HG03060 (cell line): ENCODE results near the gene MEF2C.
"Not testable (repeated sequence)": the region's sequence is repeated elsewhere in the genome, so short reads cannot be mapped to it uniquely, and the experiment has no call there.

Experiments
- ATAC-seq: cut with Tn5 transposase; IDR thresholded peaks from one replicate; pipeline ENCODE4 v1.9.1; 2021; ENCODE audit warnings: low read depth, moderate number of reproducible peaks; ENCODE audit not compliant: unreplicated experiment

MEF2C gene

DNA sequence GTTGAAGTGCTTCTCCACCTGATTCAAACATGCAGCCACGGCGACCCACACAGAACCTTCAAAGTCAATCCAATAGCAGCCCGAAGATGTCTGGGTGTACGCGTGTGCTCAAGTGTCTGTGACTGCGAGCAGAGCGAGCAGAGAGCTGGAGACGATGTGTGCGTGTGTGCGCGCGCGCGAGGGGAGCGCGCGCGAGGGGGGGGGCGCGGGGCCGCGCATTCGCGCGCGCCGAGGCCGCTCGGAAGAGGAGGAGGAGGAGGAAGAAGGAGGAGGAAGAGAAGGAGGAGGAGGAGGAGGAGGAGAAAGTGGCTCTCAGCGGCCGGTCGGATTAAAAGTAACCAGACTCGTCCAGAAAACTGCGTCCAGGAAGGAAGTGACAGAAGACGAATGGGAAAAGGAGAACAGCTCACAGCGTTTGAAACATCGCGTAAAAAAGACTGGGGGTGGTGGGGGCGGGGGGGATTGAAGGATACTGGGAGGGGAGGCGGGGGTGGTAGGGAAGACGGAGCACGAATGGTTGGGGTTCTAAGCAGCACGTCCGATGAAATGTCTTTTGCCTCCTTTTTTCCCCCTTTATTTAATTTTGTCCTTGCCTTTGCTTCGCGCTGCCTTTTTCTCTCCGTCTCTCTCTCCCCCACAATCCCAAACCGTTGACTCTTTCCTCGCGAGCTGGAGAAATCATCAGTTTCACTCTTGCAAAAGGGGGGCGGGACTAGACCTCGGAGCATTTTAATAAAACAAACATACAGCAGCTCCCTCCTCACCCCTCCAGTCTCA is at the start of gene MEF2C:
Gene MEF2C (minus strand): TSS at position 126 of the 777 bp plus-strand sequence. CDS start 59,396 bp downstream, outside the sequence.
- ATAC-seq = no peak

DNA sequence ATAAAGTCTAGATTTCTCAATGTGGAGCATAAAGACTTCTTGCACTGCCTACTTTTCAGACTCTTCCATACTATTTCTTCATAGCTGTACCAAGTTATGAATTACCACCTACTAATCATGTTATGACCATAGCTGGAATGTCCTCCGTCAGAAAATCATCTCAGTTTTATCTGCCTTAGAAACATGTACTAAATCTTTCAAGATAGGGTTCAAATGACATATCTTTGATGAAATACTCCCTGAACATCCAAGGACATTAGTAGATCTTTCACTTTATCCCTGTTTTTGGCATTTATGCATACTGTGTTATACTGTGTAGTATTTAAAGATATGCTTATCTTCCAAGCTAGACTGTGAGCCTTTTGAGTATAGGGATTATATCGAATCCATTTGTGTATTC is 49.6 kb upstream of the MEF2C start:
- ATAC-seq = no peak

GRCh38 chr5:88930335-88930734 is 47.4 kb upstream of the MEF2C start:
- no peak for ATAC-seq

DNA sequence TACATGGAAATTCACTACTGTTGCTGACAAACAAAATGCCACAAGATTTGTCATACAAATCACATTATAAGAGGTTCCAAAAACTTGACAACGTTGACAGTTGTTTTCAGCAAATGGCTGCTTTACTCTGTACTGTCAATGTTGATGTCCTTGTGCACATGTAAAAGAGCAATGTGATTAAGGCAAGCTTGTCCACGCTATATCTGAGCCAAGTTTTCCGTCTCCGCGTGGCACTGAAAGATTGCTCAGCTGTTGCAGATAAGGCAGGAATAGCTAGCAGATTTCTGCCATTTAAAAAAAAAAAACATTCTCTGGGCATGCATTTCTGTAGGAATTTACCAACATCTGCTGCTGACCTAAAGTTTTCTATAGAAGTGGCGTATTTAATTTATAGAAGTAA is 46.4 kb upstream of the MEF2C start:
- no peak for ATAC-seq

DNA sequence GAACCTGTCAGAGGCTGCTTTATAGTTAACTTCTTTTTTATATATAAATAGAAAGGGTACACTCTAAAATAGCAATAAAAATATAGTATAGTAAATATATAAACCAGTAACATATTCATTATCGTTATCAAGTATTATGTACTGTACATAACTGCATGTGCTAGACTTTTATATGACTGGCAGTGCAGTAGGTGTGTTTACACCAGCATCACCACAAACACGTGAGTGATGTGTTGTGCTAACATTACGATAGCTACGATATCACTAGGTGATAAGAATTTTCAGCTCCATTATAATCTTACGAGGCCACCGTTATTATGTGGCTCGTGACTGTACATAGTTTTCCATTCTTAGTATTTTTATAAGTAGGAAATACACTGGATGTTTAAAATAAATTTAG is 43.8 kb upstream of the MEF2C start:
- ATAC-seq = no peak

- ATAC-seq = no peak
Measured at GRCh38 chr5:88925692-88926490, 42.9 kb upstream of the MEF2C start.

GRCh38 chr5:88924330-88924657 is 41.3 kb upstream of the MEF2C start:
- no peak for ATAC-seq

- ATAC-seq = no peak
Measured at GRCh38 chr5:88923623-88924329, 40.8 kb upstream of the MEF2C start.

GRCh38 chr5:88912743-88913142 is 29.8 kb upstream of the MEF2C start:
- not testable (repeated sequence) for ATAC-seq

DNA sequence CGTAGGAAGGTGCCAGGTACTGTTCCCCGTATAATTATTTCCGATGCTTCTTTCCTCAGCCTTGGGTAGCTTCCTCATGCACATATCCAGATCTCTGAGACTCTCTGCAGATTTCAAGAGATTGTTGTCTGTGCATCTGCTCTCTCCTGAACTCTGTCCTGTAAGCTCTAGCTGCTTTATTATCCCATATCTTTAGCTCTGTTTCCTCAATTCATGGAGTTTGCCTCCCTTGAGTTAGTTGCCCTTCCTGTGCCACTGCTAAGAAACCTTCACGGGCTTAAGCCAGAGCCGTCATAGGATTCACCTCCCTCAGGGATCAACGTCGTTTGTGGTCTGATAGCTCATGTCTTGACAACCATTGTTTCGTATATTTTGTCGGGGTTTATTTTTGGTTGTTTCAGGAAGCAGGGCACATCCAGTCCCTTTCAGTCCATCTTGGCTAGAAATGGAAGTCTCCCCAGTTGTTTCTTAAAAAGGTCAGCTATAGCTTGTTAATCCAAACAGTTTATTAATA is 28.1 kb upstream of the MEF2C start:
- not testable (repeated sequence) for ATAC-seq

GRCh38 chr5:88904478-88904877 is 21.5 kb upstream of the MEF2C start:
- ATAC-seq = not testable (repeated sequence)

DNA sequence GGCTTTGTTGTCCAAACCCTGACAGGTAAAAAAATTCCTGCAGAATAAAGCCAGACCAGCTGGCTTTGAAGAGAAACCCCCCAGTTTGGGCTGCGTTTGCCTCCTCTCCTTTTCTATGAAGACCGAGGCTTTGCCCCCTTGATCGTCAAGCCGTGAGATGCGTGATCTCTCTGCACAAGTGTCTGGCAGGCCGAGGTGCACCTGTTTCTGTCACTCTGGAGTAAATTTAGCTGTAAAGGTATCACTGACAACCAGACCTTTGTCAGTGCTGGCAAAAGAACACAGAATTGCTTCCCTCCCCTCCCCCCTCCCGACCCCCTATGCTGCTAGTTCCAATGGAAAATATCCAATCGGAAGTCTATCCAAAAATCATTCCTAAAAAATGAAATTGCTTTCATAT is 21.0 kb upstream of the MEF2C start:
- not testable (repeated sequence) for ATAC-seq

DNA sequence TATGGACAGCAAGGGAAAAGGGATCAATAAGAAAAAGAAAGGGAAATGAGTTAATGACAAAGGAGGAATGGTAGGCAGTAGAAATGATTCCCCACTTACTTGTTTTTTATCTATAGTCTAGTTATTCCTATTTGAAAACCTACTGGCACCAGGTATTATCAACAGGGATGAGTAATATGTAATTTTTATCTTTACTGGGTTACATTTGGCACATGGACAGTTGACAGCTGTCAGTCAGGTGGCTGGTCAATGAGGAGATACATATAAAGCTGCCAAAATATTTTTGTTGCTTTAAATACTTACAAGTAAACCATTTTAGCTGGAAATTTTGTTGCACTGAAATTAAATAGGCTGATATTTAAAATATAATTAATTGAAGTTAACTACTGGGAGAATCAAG is 18.1 kb upstream of the MEF2C start:
- ATAC-seq = not testable (repeated sequence)

GRCh38 chr5:88899096-88899737 is 16.2 kb upstream of the MEF2C start:
- no peak for ATAC-seq

- no peak for ATAC-seq
Measured at GRCh38 chr5:88897748-88898147, 14.8 kb upstream of the MEF2C start.

GRCh38 chr5:88895681-88896501 is 12.9 kb upstream of the MEF2C start:
- no peak for ATAC-seq

GRCh38 chr5:88892669-88893068 is 9.7 kb upstream of the MEF2C start:
- no peak for ATAC-seq

DNA sequence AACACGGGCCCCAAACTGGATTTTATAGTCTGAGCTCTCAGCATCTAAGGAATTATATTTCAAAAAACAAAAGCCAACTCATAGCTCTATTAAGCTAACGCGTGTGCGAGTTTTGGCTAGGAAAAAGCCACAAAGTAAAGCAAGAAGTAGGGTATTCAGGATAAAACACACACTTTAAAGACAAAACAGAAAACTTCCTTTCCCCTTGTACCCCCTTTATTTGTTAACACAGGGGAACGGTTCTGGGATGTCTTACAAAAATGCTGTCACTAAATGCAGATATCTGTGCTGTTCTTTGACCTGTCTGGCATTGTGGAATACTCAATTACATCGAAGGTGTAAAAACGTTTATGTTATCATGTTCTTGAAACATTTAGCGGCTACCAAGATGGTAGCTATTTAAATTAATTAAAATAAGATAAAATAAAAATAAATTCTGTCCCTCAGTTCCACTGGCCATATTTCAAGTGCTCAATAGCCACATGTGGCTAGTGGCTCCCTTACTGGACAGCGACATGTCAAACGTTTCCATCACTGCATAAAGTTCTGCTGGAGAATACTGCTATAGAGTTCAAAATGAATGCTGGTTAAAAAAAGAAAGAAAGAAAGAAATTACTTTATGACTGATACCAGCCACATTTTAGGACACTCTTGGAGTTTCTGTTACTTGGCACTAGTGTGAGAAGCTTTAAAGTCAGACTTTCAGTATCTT is 7.2 kb upstream of the MEF2C start:
- ATAC-seq = no peak
